ENCODE measurements around the gene ART1.

ART1 gene

DNA sequence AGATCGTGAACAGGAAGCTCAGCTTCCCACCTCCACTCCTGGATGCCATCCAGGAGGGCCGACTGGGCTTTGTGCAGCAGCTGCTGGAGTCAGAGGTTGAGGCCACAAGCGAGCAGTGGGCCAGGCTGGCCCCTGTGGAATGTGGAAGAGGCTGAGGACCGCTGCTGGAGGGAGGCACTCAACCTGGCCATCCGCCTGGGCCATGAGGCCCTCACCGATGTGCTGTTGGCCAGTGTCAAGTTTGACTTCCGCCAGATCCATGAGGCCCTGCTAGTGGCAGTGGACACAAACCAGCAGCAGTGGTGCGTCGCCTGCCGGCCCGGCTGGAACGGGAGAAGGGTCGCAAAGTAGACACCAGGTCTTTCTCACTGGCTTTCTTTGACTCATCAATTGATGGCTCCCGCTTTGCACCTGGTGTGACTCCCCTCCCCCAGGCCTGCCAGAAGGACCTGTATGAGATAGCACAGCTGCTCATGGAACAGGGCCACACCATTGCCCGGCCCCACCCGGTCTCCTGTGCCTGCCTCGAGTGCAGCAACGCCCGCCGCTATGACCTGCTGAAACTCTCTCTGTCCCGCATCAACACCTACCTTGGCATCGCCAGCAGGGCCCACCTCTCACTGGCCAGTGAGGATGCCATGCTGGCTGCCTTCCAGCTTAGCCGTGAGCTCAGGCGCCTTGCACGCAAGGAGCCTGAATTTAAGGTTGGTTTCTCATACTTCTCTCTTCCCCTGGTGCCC lies 28.0 kb upstream of the ART1 start:
- no peak overlapping the region for H3K4me3 ChIP-seq (ENCODE audit: low read length)
- H2AFZ ChIP-seq (ENCODE audit: low read depth, low read length), result no peak overlapping the region
- no peaks in the 10 kb centered on the region for H3K9me3 ChIP-seq (ENCODE audit: low read length)
- no peaks in the 10 kb centered on the region for H3K27me3 ChIP-seq (ENCODE audit: insufficient read depth, low read length)
- no peaks in the 10 kb centered on the region for H3K36me3 ChIP-seq (ENCODE audit: insufficient read depth, low read length)
- peaks cover 4% of the 10 kb centered on the region for H3K4me1 ChIP-seq (ENCODE audit: insufficient read depth, low read length)

DNA sequence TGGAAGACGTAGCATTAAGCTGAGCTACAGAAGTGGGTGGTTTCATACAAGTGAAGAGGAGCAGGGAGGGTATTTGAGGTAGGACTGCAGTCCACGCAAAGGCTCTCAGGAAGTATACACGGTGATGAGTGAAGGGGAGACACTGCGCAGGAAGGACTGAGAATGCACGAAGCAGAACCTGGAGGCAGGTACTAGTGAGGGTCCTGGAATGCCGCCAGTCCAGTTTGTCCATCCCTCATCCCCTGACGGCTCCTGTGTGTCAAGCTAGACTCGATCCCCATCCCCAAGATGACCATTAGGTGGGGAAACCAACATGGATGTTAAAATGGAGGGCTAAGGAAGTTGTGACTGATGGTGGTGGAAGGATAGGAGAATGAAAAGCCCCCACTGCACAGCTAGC lies 26.9 kb upstream of the ART1 start:
- H3K36me3 ChIP-seq (ENCODE audit: insufficient read depth, low read length), result no peaks in the 10 kb centered on the region
- no peaks in the 10 kb centered on the region for H3K9me3 ChIP-seq (ENCODE audit: low read length)

DNA sequence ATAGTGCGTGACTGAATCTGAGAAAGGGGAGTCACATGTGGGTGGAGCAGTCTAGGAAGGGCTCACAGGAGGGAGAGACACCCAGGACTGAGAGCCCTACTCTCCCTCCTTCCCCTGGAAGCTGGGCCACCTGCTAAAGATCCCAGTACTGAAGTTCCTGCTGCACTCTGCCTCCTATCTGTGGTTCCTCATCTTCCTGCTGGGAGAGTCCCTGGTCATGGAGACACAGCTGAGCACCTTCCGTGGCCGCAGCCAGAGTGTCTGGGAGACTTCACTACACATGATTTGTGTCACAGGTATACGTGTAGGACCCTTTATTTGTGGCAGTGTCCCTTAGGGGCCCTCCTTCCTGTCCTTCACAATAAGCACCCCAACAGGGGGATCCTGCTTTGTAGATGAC lies 22.4 kb upstream of the ART1 start:
- Histone ChIP-seq H3K9me3 (ENCODE audit: low read length) (no peaks in the 10 kb centered on the region), H3K4me3 (ENCODE audit: low read length) (no peak overlapping the region), H3K27me3 (ENCODE audit: insufficient read depth, low read length) (no peaks in the 10 kb centered on the region), H3K36me3 (ENCODE audit: insufficient read depth, low read length) (no peaks in the 10 kb centered on the region), H3K4me1 (ENCODE audit: insufficient read depth, low read length) (peaks cover 2% of the 10 kb centered on the region), H2AFZ (ENCODE audit: low read depth, low read length) (no peak overlapping the region)

More for the DNA sequence above, 26.9 kb upstream of the ART1 start:
- H3K4me3 ChIP-seq (ENCODE audit: low read length), result no peak overlapping the region
- H2AFZ ChIP-seq (ENCODE audit: low read depth, low read length), result no peak overlapping the region
- H3K27me3 ChIP-seq (ENCODE audit: insufficient read depth, low read length), result no peaks in the 10 kb centered on the region
- H3K4me1 ChIP-seq (ENCODE audit: insufficient read depth, low read length), result peaks cover 4% of the 10 kb centered on the region

DNA sequence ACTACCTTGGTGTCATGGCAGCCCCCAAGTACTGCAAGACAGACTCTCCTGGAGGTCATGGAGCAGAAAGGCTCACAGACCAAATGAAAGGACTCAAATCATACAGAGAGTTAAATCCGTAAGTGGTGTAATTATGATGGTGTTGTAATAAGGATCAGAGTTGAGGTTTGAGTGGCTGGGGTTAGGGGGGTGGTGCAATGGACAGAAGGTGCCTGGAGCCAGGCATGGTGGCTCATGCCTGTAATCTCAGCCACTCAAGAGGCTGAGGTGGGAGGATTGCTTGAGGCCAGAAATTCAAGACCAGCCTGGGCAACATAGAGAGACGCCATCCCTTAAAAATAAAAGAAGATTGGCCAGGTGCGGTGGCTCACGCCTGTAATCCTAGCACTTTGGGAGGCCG lies 21.8 kb upstream of the ART1 start:
- no peaks in the 10 kb centered on the region for H3K9me3 ChIP-seq (ENCODE audit: low read length)
- no peak overlapping the region for H3K4me3 ChIP-seq (ENCODE audit: low read length)
- no peak overlapping the region for H2AFZ ChIP-seq (ENCODE audit: low read depth, low read length)
- peaks cover 2% of the 10 kb centered on the region for H3K4me1 ChIP-seq (ENCODE audit: insufficient read depth, low read length)
- H3K27me3 ChIP-seq (ENCODE audit: insufficient read depth, low read length), result no peaks in the 10 kb centered on the region
- H3K36me3 ChIP-seq (ENCODE audit: insufficient read depth, low read length), result no peaks in the 10 kb centered on the region

DNA sequence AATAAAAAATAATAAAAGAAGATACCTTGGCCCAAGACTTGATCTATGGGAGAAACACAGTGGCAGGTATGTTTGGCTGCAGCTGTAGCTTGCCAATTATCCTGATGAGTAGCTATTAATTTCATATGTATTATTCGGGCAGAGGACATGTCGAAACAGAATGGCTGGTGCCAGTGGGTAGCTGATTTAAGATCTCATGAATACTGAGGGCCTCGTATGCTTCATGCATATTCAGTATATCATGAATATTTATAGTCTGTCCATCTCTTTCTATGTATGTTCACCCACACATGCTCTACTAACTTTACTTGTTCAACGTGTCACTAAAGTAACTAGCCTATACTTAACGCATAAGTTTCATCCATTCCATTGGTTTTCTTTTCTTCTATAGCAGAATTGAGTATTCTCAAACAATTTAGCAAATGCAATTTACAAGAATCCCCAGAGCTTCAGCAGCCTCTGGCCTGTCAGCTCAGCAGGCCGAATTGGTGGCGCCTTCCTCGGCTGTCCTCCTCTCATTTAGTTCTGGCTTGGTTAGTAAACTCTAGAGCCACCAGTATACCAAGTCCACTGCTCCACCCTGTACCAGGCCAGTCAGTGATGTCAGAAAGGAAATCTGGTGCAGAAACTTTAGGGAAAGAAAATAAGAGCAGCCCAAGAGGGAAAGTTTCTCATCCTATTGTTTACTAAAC lies 21.0 kb upstream of the ART1 start:
- Histone ChIP-seq H3K36me3 (ENCODE audit: insufficient read depth, low read length) (no peaks in the 10 kb centered on the region), H3K4me3 (ENCODE audit: low read length) (no peak overlapping the region), H3K27me3 (ENCODE audit: insufficient read depth, low read length) (no peaks in the 10 kb centered on the region), H3K4me1 (ENCODE audit: insufficient read depth, low read length) (peaks cover 2% of the 10 kb centered on the region), H2AFZ (ENCODE audit: low read depth, low read length) (peak overlapping the region; percentile 71), H3K9me3 (ENCODE audit: low read length) (no peaks in the 10 kb centered on the region)

DNA sequence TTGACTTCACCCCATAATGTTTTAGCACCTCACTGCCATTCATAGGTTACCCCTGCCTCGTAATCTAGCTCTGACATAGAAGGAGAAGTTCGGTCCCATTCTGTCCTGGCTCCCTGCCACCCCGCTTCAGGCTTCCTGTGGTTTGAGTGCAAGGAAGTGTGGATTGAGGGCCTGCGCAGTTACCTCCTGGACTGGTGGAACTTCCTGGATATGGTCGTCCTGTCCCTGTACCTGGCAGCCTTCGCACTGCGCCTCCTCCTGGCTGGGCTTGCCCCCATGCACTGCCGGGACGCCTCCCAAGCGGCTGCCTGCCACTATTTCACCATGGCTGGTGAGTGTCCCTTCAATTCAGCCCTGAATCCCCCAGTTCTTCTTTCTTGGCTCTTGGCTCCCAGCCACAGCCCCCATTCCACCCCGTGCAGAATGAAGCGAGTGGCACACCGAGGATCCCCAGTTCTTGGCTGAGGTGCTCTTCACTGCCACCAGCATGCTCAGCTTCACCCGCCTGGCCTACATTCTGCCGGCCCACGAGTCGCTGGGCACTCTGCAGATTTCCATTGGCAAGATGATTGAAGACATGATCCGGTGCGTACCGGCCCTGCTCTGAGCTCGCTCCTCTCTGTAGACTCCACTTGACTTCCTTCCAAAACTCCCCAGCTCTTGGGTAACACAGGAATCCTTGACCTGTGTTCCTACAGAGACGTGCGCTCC lies 18.5 kb upstream of the ART1 start:
- H2AFZ ChIP-seq (ENCODE audit: low read depth, low read length), result no peak overlapping the region
- no peaks in the 10 kb centered on the region for H3K27me3 ChIP-seq (ENCODE audit: insufficient read depth, low read length)
- no peaks in the 10 kb centered on the region for H3K9me3 ChIP-seq (ENCODE audit: low read length)
- H3K36me3 ChIP-seq (ENCODE audit: insufficient read depth, low read length), result no peaks in the 10 kb centered on the region
- H3K4me3 ChIP-seq (ENCODE audit: low read length), result no peak overlapping the region
- peaks cover 2% of the 10 kb centered on the region for H3K4me1 ChIP-seq (ENCODE audit: insufficient read depth, low read length)

DNA sequence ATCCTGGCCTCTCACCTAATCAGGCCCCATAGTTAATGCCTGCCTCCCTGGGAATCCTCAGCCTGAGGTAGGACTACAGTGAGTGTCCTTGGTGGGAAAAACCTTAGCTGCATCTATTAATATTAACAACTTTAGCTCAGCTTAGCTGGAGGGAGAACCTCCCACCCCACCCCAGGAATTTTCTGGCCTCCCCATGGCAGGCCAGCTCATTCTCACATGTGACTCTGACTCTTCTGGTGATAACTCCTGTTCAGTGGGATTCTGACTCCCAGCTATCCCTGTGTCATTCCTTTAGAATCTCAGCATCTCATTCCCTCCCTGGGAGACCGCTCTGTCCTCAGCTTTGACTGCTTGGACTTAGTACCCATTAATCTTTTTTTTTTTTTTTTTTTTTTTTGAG lies 17.6 kb upstream of the ART1 start:
- Histone ChIP-seq H3K27me3 (ENCODE audit: insufficient read depth, low read length) (no peaks in the 10 kb centered on the region), H3K4me3 (ENCODE audit: low read length) (no peak overlapping the region), H2AFZ (ENCODE audit: low read depth, low read length) (no peak overlapping the region), H3K36me3 (ENCODE audit: insufficient read depth, low read length) (no peaks in the 10 kb centered on the region), H3K9me3 (ENCODE audit: low read length) (no peaks in the 10 kb centered on the region), H3K4me1 (ENCODE audit: insufficient read depth, low read length) (peaks cover 2% of the 10 kb centered on the region)

DNA sequence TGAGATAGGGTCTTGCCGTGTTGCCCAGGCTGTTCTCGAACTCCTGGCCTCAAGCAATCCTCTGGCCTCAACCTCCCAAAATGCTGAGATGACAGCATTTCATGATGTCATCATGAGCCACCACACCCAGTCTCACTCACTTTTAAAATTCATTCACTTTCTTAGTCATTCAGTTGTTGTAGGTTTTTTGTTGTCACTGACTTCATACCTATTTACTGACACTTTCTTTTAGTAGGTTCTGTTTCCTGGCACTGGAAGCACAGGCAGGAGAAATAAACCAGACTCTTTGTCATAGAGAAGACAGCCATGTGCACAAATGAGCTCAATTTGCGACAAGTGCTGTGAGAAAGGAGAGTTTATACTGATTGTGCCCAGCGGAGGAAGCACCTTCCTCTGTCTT lies 13.6 kb upstream of the ART1 start:
- Histone ChIP-seq H3K9me3 (ENCODE audit: low read length) (no peaks in the 10 kb centered on the region), H2AFZ (ENCODE audit: low read depth, low read length) (no peak overlapping the region), H3K4me1 (ENCODE audit: insufficient read depth, low read length) (no peaks in the 10 kb centered on the region), H3K27me3 (ENCODE audit: insufficient read depth, low read length) (no peaks in the 10 kb centered on the region), H3K36me3 (ENCODE audit: insufficient read depth, low read length) (no peaks in the 10 kb centered on the region), H3K4me3 (ENCODE audit: low read length) (no peak overlapping the region)

DNA sequence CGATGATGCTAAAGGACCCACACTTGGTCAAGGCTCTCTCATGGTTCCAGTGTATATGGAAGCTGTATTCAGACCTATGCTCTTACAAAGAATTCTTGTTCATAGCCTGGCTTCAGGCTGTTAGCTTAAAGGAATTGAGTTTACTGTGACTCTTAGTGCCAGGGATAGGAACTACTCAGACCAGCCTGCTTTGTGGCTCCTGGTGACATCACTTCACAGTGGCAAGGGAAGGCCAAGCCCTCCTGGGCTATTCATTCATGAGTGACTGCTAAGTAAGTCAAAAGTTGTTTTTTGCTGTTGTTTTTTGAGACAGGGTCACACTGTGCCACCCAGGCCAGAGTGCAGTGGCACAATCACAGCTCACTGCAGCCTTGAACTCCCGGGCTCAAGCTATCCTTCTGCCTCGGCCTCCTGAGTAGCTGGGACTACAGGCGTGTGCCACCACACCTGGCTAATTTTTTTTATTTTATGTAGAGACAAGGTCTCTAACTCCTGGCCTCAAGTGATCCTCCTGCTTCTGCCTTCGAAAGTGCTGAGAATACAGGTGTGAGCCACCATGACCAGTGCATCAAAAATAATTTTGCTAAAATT lies 12.8 kb upstream of the ART1 start:
- Histone ChIP-seq H3K36me3 (ENCODE audit: insufficient read depth, low read length) (no peaks in the 10 kb centered on the region), H3K4me3 (ENCODE audit: low read length) (no peak overlapping the region), H3K9me3 (ENCODE audit: low read length) (no peaks in the 10 kb centered on the region), H2AFZ (ENCODE audit: low read depth, low read length) (no peak overlapping the region), H3K4me1 (ENCODE audit: insufficient read depth, low read length) (no peaks in the 10 kb centered on the region), H3K27me3 (ENCODE audit: insufficient read depth, low read length) (no peaks in the 10 kb centered on the region)

DNA sequence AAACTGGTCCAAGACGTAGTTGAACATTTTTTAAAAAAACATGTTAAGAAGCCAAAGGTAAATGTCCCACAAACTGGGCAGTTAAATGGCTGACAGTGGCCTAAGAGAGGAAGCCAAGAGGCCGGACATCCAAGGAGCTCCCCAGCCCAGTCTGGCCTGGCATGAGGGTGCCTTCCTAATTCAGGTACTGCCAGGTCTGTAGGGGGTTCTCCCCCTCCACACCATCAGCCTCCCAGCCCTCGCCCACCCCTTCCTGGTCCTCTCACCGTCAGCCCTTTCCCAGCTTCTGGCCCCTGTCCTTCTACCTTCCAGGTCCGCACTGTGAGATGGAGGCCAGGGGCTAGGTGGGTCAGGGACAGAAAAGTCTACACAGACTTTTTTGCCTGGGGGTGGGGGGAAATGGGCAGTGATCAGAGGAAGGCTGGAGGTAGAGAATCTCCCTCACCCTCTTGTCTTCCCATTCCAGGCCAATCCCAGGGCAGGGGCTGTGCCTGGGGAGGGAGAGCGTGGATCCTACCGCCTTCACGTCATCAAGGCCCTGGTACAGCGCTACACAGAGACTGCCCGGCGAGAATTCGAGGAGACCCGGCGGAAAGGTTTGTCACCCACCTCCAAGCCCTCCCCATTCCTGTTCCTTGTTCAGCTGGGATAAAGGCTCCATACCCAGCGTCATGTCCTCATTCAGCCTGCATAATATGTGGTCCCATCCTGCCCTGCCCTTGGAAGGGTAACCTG lies 9.1 kb upstream of the ART1 start:
- Histone ChIP-seq H3K9me3 (ENCODE audit: low read length) (no peaks in the 10 kb centered on the region), H3K4me3 (ENCODE audit: low read length) (no peak overlapping the region), H3K36me3 (ENCODE audit: insufficient read depth, low read length) (no peaks in the 10 kb centered on the region), H3K27me3 (ENCODE audit: insufficient read depth, low read length) (no peaks in the 10 kb centered on the region), H3K4me1 (ENCODE audit: insufficient read depth, low read length) (no peaks in the 10 kb centered on the region), H2AFZ (ENCODE audit: low read depth, low read length) (no peak overlapping the region)

DNA sequence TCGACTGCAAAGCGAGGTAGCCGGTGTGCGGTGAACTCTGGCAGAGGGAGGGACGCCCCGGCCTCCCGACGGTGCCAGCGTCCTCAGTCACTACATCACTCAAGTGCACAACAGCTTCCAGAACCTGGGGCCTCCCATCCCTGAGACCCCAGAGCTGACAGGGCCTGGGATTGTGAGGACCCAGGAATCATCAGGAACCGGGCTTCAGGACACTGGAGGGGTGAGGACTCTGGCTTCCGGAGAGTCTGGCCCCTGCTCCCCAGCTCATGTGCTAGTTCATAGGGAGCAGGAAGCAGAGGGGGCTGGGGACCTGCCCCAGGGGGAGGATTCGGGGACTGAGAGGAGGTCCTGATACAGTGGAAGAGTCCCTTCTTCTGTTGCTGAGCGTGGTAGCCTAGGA lies 7.7 kb upstream of the ART1 start:
- H3K4me3 ChIP-seq (ENCODE audit: low read length), result no peak overlapping the region
- H3K36me3 ChIP-seq (ENCODE audit: insufficient read depth, low read length), result no peaks in the 10 kb centered on the region
- H2AFZ ChIP-seq (ENCODE audit: low read depth, low read length), result no peak overlapping the region
- H3K4me1 ChIP-seq (ENCODE audit: insufficient read depth, low read length), result no peaks in the 10 kb centered on the region
- no peaks in the 10 kb centered on the region for H3K27me3 ChIP-seq (ENCODE audit: insufficient read depth, low read length)
- H3K9me3 ChIP-seq (ENCODE audit: low read length), result no peaks in the 10 kb centered on the region

DNA sequence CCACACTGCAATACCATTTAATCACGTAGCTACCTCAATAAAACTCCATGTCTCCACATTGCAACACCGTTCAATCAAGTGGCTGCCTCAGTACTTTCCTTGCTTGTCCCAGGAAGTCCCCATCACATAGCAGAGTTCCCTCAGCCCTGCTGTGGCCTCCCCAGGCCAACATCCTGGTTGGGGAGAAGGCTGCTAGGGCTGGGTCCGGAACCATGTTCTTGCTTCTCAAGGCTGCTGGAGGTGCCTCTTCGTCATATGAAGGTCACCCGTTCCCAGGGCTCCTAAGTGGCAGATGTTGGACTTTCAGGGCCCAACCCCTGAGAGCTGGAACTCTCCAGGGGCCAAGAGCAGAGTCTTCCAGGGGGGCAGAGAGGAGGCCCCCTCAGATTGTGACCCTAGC lies 6.4 kb upstream of the ART1 start:
- Histone ChIP-seq H3K4me1 (ENCODE audit: insufficient read depth, low read length) (peaks cover 8% of the 10 kb centered on the region), H2AFZ (ENCODE audit: low read depth, low read length) (no peak overlapping the region), H3K9me3 (ENCODE audit: low read length) (no peaks in the 10 kb centered on the region), H3K36me3 (ENCODE audit: insufficient read depth, low read length) (no peaks in the 10 kb centered on the region), H3K27me3 (ENCODE audit: insufficient read depth, low read length) (no peaks in the 10 kb centered on the region), H3K4me3 (ENCODE audit: low read length) (no peak overlapping the region)
